GM20000 (cell line): Measurements from ENCODE around the gene COL27A1.

Experiments used
- DNase-seq: peaks from one replicate; pipeline ENCODE4 v3.0.0; 2012; ENCODE audit warnings: low spot score
- TF ChIP-seq, protein P1 (sequence below): IDR thresholded peaks from 2 replicates; pipeline ENCODE4 v1.5.1; 2012; ENCODE audit warnings: mild to moderate bottlenecking, control low read depth; ENCODE audit errors: extremely low read depth, missing control alignments

COL27A1 gene

DNA sequence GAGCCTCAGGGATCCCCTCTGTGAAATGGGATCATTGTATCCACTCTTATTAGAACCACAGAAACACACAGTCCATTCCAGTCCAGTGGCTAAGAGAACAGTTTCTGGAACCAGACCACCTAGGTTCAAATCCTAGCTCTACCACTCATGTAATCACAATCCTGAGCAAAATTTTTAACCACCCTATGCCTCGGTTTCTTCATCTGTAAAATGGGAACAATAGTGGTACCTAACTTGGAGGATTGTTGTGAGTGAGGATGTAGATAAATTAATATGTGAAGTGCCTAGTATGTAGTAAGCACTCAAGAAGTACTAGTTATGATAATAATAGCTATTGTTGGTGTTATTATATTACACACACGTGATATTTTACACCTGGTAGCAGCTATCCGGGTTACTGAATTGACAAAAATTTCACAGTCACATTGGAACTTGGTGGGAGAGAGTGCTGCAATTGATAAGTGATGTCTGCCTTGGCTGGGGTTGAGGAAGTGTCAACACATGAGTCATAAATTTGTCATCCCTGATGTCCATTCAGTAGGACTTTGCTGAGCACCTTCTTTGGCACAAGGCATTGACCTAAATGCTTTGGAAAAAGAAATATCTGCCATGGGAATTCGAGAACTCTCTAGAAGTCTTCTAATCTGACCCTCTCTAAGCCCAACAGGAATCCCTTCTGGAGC lies 68.4 kb downstream of the COL27A1 start:
- TF ChIP-seq, protein P1, sequence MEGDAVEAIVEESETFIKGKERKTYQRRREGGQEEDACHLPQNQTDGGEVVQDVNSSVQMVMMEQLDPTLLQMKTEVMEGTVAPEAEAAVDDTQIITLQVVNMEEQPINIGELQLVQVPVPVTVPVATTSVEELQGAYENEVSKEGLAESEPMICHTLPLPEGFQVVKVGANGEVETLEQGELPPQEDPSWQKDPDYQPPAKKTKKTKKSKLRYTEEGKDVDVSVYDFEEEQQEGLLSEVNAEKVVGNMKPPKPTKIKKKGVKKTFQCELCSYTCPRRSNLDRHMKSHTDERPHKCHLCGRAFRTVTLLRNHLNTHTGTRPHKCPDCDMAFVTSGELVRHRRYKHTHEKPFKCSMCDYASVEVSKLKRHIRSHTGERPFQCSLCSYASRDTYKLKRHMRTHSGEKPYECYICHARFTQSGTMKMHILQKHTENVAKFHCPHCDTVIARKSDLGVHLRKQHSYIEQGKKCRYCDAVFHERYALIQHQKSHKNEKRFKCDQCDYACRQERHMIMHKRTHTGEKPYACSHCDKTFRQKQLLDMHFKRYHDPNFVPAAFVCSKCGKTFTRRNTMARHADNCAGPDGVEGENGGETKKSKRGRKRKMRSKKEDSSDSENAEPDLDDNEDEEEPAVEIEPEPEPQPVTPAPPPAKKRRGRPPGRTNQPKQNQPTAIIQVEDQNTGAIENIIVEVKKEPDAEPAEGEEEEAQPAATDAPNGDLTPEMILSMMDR: no peak

DNA sequence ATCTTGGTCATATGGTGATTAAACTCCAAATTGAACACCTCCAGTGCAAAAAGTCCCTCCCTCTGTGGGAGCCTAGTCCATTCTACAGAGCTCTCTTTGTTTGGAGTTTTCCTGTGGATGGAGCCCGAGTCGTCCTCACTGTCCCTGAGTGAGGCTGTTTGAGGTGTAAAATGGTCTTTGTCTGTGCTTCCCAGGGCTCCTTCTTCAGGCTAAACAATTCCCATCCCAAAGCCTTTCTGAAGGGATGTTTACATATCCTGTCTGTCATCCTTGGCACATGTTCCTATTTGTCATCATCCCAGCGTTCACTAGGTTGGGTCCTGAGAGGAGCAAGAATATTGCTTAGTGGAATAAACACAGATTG lies 68.9 kb downstream of the COL27A1 start:
- TF ChIP-seq, protein P1: no peak

More for the DNA sequence above, 68.4 kb downstream of the COL27A1 start:
- DNase-seq: no peak

DNA sequence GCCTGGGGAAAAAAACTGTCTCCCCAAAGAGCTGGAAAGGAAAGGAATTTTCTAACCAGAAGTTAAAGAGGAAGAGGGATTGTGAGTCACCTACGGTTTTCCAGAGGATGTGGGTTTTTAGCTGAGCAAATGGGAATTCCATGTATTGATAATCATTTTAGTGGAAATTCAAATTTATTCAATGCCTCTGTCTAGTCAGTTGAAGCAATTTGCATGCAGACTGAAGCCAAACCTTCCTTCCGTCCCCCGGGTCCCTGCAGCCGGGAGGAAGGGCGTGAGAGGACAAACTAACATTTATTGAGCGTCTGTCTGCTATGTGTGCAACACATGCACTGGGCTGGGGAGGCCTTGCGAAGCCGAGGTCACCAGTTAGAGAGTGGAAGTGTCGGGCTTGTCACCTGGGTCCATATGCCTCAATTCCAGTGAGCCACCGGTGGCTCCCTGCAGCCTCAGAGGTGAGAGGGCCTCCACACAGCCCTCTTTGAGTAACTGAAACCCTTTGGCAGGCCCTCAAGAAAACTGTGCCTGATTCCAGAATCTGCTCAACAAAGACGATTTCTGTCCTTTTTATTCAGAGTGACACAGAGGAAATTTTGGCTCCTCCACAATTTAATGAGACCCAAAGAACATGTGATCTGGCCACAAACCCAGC lies 70.3 kb downstream of the COL27A1 start:
- DNase-seq: no peak
- TF ChIP-seq, protein P1: no peak

More for the DNA sequence above, 68.9 kb downstream of the COL27A1 start:
- DNase-seq: no peak

GRCh38 chr9:114226246-114227055 lies 71.1 kb downstream of the COL27A1 start:
- DNase-seq: no peak
- TF ChIP-seq, protein P1: no peak

GRCh38 chr9:114227288-114228015 lies 72.1 kb downstream of the COL27A1 start:
- TF ChIP-seq, protein P1: no peak
- no peak for DNase-seq

DNA sequence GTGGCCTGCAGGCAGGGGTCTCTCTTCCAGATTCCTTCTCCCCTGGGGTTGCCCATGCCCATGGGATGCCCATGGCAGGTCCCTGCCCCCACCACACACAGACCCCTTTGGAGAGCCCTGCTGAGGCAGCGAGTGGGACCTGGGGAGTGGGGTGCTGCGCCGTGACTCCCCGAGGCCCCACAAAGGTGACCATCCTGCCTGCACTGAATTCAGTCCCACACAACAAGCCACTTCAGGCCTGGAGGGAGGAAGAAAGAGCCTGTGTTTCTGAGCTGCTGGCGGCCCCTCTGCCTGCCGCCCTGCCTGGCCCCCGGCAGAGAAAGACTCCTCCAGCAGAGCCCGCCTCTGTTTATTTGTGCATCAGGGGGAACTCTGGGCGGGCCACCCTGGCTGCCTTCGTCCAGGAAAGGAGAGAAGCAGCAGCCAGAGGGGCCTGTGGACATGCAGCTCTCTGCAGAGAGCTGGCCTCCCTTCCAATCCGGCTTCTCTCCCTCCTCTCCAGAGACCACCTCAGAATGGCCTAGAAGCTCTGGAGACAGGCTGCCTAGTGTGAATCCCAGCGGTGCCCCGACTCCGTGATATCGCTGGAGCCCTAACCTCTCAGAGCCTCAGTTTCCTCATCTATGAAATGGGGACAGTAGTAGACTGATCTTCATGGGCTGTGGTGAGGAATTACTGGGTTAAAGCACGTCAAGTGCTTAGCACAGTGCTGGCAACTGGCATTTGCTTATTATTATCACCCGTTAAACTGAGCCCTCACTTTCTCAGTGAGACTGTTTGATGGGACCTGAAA lies 72.9 kb downstream of the COL27A1 start:
- DNase-seq: no peak
- TF ChIP-seq, protein P1: no peak
